HCT116 (cell line): ENCODE measurements around the gene KIF18B.

Experiments
- POLR2A ChIP-seq: IDR thresholded peaks from 2 replicates; pipeline ENCODE4 v1.7.0; 2011; ENCODE audit warnings: borderline replicate concordance; ENCODE audit not compliant: insufficient read depth, insufficient read length; ENCODE audit errors: extremely low read depth
- RAD21 ChIP-seq: IDR thresholded peaks from 2 replicates; pipeline ENCODE4 v1.6.1; 2012; ENCODE audit warnings: low read depth, mild to moderate bottlenecking
- SIN3A ChIP-seq: IDR thresholded peaks from 2 replicates; pipeline ENCODE4 v1.6.1; 2012; ENCODE audit warnings: low read depth
- TF ChIP-seq, protein P1 (sequence below), 3 experiments: fragments of 200-600 bp in 1 of 3; sonication (generic) in 1 of 3; IDR thresholded peaks in 2 of 3; conservative IDR thresholded peaks in 1 of 3; 2 replicates each; pipeline ENCODE4 v1.5.1; 2012 to 2017; ENCODE audit warnings: low read depth in 2 of 3, low read length in 2 of 3, antibody characterized with exemption in 1 of 3, borderline replicate concordance in 1 of 3, control low read depth in 1 of 3, mild to moderate bottlenecking in 1 of 3, mixed read lengths in 1 of 3, mixed run types in 1 of 3, moderate library complexity in 1 of 3; ENCODE audit not compliant: insufficient read depth in 1 of 3

DNA sequence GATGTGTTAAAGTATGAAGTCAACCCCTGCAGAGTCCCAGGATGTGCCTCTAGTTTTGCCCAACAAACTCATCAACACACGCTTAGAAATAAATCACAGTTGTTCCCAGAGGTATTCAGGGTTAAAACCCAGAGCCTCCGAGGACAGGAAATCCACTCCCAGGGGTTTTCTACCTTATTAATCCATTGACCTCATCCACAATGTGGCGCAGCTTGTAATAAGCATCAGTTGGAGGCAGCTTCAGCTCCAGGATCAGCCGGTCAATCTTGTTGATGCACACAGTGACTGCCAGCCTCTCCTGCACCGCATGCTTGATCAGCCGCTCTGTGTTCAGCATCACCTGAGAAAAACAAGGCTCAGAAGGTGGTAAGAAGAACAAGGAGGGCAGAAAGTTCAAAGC lies 71.8 kb downstream of the KIF18B start:
- TF ChIP-seq RAD21 (no peak), SIN3A (no peak), POLR2A (no peak)
- TF ChIP-seq, protein P1, sequence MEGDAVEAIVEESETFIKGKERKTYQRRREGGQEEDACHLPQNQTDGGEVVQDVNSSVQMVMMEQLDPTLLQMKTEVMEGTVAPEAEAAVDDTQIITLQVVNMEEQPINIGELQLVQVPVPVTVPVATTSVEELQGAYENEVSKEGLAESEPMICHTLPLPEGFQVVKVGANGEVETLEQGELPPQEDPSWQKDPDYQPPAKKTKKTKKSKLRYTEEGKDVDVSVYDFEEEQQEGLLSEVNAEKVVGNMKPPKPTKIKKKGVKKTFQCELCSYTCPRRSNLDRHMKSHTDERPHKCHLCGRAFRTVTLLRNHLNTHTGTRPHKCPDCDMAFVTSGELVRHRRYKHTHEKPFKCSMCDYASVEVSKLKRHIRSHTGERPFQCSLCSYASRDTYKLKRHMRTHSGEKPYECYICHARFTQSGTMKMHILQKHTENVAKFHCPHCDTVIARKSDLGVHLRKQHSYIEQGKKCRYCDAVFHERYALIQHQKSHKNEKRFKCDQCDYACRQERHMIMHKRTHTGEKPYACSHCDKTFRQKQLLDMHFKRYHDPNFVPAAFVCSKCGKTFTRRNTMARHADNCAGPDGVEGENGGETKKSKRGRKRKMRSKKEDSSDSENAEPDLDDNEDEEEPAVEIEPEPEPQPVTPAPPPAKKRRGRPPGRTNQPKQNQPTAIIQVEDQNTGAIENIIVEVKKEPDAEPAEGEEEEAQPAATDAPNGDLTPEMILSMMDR (IDR thresholded peaks at IDR 0.05 in 2 of 3, conservative IDR thresholded peaks at IDR 0.05 in 1 of 3; ENCODE audit: borderline replicate concordance in 1 of 3, insufficient read depth in 1 of 3, low read depth in 2 of 3, low read length in 2 of 3), result no peak
